GM10266 (cell line): ENCODE data around the gene BTN2A1.

Source experiments
- DNase-seq: peaks from one replicate; pipeline ENCODE4 v3.0.0; 2012; ENCODE audit errors: extremely low spot score
- CTCF ChIP-seq: IDR thresholded peaks from 2 replicates; pipeline ENCODE4 v1.5.1; 2012; ENCODE audit warnings: mild to moderate bottlenecking, low read depth; ENCODE audit not compliant: control insufficient read depth, insufficient read depth; ENCODE audit errors: missing control alignments

BTN2A1 gene

GRCh38 chr6:26516481-26517427 lies 59.0 kb downstream of the BTN2A1 start:
- no peak for TF ChIP-seq CTCF
- DNase-seq: no peak
